HL-60/S4 (cell line): ENCODE results near the gene PVALB.

ENCODE experiments used
- in situ Hi-C: fragments of 300-500 bp; cut with MboI; formaldehyde crosslinking; loops from 2 replicates; pipeline ENCODE4 v1.14.3; 2022; ENCODE audit warnings: low sequenced_read_pairs

Gene PVALB, protein sequence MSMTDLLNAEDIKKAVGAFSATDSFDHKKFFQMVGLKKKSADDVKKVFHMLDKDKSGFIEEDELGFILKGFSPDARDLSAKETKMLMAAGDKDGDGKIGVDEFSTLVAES

DNA sequence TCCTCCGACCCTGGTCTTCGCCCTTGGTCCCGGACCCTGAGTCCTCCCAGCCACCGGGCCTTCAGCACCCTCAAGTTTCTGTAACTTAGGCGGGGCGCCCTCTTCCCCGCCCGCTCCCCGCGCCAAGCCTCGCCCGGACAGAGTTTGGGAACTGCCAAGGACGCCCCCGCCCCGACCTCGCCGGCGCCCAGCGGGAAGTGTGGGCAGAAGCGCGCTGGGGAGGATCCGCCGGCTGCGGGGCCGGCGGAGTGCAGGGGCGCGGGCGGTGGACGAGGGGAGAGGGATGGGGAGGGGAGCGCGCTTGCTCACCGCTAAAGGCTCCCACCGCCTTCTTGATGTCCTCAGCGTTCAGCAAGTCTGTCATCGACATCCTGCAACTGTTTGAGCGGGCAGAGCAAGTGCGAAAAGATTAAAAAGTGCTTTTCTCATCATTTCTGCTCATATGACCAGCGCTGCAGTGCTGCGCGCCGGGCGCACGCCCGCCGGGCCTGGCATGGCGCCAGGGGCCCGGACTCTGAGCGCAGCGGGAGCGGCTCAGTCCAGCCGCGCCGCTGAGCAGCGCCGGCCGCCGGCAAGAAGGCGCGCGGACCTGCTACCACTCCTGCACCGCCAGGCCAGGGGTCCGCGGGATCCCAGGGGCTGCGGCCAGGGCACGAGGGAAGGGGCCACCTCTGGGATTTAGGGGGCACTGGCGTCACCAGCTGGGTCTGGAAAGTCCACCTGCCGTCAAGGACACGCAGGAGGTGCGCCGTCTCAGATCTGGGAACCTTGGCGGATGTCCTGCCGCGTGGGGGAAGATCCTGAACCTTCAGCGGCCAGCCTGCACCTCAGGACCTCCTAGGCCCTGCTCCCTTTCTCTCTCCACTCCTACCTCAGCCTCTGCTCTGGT lies at the start of gene PVALB:
PVALB (minus strand) TSS at position 400 of the 889 bp plus-strand sequence; CDS start at position 370, 30 bp downstream.
- in situ Hi-C loops, result no loop called here

DNA sequence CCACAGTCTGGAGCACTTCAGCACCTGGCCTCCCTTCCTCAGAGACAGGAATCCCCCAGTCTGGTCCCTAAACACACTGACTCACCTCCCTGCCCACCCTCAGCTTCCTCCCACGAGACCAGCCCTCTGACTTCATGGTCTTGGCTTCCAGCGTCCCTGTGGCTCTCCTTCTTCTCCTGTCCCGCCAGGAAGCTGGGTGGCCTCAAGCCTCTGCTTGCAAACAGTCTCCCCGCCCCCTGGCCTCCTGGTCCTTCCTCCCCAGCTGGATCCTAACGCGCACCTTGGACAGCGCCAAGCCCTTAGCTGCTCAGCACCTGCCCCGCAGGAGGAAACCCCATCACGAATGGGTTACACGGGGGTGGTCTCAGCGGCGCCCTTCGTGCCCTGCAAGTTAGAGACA lies 48.5 kb upstream of the PVALB start:
- in situ Hi-C loops, result loop anchor here (10.0 kb wide), 1 partner anchor 109 kb away; no protein-coding TSS in a partner anchor

DNA sequence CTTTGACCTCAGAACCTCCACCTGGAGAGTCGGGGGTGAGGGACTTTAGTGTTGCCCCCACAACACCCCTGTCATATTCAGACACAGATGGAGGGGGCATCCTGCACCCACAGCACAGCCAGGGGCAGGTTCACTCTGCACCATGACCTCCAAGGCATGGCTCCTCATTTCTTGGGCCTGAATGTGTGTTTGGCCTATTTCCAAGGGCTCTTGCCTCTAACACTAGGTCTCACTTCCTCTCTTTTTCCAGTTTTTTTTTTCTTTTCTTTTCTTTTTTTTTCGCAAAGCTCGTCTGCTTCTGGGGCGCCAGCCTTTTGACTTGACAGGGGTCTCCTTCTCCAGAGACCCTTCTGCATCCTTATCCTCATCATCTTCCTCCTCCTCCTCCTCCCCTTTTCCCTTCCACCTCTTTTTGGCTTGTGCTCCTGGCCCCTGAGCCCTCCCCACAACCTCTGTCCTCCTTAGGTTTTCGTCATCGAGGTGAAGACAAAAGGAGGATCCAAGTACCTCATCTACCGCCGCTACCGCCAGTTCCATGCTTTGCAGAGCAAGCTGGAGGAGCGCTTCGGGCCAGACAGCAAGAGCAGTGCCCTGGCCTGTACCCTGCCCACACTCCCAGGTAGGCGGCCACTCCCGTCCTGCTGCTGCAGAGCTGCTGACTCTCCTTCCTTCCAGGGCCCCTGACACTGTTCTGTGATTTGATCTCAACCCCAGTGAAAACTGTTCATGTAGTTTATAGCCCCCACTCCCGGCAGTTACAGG lies 47.8 kb upstream of the PVALB start:
- in situ Hi-C loops, result loop anchor here (10.0 kb wide), 1 partner anchor 110 kb away; no protein-coding TSS in a partner anchor

DNA sequence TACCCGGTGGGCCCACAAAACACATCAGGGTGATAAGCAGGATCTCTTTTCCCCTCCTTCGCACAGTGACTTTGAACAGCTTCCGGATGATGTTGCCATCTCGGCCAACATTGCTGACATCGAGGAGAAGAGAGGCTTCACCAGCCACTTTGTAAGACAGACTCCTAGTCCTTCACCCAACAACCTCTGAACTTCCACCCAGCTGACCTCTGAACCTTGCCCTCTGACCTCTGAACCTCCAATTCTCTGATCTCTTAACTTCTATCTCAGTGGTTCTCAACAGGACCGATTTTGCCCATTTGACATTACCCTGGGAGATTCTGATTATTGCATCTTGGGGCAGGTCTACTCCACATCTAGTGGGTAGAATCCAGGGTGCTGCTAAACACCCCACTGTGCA lies 47.1 kb upstream of the PVALB start:
- in situ Hi-C loops, result loop anchor here (10.0 kb wide), 1 partner anchor 111 kb away; no protein-coding TSS in a partner anchor

DNA sequence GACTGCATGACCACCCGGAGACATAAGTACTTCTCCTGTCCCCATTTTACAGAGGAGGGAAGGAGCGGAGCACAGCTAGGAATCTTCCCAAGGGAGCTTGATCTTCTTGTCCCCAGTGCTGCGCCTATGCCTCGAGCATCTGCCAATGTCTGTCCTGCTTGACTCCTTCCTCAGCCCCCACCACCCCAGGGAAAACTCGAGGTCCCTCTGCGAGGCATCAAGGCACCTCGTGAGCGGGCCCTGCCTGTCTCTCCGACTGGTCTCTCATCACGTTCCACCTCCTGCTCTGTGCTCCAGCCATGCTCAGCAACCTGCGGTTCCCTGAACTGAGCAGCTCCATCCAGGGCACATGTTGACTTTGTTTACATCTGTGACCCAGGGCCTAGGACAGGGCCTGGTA lies 46.4 kb upstream of the PVALB start:
- in situ Hi-C loops, result loop anchor here (10.0 kb wide), 1 partner anchor 112 kb away; no protein-coding TSS in a partner anchor

DNA sequence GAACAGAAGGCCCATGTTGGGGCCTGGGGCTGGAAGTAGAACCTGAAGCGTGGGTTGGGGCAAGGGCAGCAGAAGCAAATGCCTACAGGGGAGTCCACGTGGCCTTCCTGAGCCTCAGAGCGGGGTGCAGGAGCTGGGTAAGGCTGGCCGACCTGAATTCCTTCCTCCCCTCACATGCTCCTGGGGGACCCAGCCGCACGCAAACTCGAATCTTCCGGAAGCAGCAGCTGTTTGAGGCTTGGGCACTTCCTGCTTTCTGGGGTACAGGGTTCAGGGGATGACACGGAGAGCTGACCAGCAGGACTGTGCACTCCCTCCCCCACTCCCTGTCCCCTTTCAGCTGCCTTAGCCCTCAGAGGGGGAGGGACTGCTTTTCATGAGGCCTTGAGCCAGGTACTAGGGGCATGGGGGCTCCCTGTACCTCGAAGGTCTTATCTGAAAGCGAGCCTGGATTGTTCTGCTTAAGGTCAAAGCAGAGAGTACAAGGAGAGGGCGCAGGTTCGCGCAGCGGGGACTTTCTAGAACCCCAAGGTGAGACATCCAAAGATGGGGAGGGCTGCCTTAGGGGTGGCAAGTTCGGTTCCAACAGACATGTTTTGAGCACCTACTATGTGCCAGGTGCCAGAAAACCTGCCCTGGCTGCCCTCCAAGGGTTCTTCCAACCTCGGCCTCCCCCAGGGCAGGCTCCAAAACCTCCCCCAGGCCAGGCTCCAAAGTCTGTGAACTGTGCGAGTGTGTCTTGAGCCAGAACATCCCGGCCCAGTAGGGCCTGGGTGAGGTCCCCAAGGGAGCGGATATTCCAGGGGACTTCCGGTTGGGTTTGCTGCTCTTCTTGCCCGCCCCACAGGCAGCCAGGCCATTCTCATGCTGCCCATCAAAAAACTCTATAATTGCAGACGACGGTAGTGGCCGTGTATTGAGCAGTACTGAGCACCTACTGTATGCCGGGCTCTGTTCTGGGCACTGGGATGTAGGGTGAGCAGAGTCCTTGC lies 45.7 kb upstream of the PVALB start:
- in situ Hi-C loops, result loop anchor here (10.0 kb wide), 1 partner anchor 112 kb away; no protein-coding TSS in a partner anchor

DNA sequence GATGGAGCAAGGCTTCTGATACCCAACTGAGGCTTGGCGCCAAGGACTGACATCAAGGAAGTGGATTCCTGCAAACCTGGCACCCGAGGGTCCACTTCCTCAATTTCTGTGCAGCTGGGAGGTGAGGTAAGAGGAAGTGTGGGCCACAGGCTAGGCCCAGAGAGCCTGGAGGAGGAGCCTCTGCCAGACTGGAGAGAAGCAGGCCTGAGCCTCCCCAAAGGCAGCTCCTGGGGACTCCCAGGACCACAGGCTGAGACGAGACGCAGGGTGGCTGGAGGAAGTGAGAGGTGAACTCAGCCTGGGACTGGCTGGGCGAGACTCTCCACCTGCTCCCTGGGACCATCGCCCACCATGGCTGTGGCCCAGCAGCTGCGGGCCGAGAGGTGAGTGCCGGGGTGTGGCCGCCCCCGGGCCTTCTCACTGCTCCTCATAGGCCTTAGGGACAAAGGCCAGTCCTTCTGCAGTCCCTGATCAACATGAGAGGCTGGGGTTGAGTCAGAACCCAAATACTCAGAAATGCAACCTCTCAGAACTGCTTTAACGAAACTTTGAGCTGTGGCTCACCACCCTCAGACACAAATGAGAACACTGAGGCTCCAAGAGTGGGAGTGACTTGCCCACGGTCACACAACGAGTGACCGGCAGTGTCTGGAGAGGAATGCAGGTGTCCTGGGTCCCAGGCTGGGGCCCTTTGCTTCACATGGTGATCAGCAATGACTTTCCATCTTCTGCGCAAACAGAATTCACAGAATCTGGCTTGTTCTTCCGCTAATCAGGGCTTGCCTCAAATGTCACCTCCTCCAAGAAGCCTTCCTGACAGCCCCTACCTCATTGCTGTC lies 44.2 kb upstream of the PVALB start, which contains the start of gene NCF4:
NCF4 (plus strand) TSS at position 186 of the 839 bp plus-strand sequence; CDS start at position 352, 166 bp downstream.
- in situ Hi-C loops, result loop anchor here (10.0 kb wide), 1 partner anchor 114 kb away; no protein-coding TSS in a partner anchor

DNA sequence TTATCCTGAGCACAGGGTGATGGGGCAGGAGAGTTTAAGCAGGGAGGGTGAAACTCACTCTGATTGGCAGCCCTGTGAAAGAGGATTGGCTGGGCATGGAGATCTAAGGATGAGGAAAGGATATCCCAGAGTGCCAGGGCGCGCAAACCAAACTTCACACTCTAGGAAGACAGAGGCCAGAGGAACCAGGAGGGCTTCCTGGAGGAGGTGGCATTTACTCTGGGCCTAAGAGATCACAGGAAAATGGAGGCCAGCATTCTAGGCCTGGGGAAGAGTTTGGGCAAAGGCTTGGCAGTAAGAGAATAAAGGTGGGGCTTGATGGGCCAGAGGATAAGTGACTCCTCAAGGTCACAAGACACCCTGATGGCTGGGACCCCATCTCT lies 43.6 kb upstream of the PVALB start:
- in situ Hi-C loops, result loop anchor here (10.0 kb wide), 1 partner anchor 114 kb away; no protein-coding TSS in a partner anchor

DNA sequence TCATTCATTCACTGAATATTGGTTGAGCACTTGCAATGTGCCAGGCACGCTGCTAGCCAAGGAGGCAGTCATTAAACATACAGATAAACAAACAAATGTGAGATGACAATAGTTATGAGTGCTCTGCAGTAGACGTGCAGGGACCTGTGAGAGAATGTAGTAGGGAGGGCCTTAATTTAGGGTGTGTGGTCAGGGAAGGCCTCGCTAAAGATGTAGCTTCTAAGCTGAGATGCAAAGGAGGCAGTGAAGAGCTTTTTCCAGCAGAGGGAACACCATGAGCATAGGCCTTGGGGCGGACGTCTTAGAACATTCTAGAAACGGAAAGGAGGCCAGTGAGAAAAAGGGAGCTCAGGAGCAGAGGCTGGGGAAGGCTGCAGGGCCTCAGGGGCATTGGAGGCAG lies 43.2 kb upstream of the PVALB start:
- in situ Hi-C loops, result loop anchor here (10.0 kb wide), 1 partner anchor 115 kb away; no protein-coding TSS in a partner anchor

DNA sequence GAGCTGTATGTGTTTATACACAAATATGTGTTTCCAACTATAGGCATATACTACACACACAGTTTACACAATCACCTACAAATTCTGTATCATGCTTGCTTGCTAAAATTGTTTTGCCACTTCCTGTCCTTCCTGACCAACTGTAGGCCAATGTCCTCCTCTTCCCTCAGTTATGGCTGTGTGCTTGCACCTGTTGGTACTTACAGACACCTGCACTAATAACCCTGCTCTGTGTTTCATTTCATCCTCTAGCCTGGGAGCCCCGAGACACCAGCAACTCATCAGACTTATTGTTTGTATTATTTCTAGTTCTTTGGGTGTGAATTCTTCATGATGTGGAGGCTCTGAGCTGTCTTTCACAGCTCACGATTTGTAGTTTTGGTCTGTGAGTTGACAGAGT lies 42.1 kb upstream of the PVALB start:
- in situ Hi-C loops, result no loop called here

DNA sequence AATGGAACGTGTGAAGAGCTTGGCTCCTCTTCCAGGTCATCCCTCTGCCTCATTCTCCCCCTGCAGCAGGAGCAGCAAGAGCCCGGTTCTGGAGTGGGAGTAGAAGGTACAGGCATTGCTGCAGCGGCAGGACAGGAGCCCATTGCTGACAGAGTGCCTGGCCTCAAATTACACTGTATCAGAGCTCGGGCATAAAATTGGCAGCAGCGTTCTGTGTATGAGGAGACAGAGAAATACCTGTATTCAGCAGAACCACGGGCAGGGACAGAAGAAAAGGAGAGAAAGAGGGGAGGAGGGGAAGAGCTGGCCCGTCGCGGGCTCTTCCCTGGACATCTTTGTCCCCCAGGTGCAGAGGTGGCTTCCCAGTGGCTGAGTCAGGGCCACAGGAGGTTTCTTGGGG lies 41.3 kb upstream of the PVALB start:
- in situ Hi-C loops, result no loop called here

DNA sequence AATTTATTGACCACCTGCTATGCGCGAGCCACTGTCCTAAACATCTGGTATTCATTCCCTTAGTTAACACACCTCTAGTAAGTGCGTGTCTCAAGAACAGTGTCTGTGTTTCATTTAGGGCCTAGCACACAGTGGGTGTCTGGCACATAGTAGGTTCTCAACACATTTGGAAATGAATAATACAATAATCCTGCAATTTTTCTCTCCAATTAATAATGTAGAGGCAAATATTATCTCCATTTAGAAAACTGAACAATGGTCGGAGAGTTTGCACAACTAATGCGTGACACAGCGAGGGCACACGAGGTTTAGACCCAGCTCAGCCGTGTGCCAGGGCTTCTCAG lies 39.9 kb upstream of the PVALB start:
- in situ Hi-C loops, result no loop called here

DNA sequence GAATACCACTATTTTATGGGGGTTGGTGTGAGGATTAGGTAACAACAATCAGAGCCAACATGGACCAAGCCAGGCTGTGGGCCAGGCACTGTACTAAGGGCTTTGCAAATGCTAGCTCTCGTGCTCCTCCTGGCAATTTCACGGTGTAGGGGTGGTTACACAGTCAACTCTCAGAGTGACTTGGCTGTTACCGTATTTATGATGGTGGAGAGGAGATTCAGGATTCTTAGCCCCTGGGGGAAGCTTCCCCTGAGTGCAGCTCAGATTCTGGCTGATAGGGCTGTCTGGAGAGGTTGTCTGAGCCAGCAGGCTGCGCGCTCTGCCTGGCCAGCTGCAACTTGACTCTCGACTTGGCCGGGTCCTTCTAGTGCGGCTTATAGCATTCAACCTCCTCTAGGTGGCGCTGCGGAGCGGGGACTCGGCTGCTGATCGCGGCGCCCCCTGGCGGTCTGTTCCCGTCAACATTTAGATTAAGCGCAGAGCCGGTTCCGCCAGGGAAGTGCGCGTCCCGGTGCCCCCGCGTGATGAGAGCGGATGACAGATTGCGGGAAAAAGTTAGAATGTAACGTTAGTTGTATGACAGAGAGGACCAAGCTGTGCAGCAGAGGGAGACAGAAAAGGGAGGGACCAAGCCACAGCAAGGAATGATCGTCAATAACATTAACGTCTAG lies 39.4 kb upstream of the PVALB start:
- in situ Hi-C loops, result no loop called here

DNA sequence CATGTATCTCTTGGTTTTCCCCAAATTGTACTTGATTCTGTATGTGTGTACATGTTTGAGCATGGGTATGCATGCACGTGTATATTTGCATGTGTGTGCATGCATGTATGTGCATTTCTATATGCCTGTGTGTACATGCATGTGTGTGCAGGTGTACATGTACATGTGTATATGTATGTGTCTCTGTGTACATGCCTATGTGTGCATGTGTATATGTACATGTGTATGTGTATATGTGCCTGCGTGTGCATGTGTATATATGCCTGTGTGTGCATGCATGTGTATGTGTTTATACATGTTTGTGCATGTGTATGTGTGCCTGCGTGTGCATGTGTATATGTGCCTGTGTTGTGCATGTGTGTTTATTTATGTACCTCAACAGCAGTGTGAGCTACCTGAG lies 38.6 kb upstream of the PVALB start:
- in situ Hi-C loops, result no loop called here

DNA sequence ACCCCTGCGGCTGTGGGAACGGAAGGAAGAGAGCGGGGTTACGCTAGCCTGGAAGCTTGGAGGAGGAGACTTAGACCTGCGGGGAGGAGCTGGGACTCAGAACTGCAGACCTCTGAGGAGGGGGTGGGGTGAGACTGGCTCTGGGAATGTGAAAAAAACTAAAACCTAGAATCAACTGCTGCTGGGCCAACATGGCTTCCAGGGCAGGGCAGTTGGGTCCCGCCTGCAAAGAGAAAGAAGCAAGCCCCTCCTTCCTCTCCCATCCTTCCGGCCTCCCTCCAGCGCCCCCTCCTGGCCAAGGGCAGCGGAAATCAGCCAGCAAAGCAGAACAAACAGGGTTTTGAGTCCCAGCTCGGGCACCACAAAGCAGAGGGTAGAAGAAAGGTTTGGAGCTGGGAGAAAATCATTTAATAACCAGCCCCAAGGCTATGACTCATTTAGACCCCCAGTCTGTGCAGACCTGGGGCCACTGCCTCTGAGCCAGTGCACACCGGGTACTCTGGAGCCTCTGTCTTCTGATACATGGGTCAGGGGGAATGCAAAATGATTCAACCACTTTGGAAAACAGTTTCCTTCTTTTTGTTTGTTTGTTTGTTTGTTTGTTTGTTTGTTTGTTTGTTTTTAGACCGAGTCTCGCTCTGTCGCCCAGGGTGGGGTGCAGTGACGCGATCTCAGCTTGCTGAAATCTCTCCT lies 36.7 kb upstream of the PVALB start:
- in situ Hi-C loops, result no loop called here

DNA sequence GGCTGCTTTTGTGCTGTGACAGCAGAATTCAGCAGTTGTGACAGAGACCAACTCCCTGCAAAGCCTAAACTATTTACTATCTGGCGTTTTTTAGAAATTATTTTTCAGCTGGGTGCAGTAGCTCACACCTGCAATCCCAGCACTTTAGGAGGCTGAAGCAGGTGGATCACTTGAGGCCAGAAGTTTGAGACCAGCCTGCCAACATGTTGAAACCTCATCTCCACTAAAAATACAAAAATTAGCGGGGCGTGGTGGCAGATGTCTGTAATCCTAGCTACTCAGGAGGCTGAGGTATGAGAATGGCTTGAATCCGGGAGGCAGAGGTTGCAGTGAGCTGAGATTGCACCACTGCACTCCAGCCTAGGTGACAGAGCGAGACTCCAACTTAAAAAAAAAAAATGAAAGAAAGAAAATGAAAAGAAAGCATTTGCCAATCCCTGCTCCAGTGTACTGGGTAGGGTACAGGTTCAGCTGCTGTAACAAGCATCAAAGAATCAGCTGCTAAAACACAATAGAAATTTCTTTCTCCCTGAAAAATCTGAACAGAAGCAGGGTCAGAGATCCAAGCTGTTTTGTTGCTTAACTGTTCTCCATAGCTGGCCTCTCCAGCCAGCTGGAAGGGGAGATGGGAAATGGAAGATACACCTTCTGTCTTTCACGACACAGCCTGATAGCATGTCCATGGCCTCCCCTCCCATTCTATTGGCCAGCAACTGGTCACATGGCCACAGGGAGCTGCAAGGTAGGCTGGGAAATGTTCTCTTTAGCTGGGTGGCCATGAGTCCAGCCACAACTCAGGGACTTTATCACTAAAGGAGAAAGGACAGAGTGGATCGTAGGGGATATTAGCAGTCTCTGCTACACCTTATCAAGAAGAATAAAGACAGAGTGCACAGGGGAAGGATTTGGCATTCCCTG lies 35.5 kb upstream of the PVALB start:
- in situ Hi-C loops, result no loop called here

DNA sequence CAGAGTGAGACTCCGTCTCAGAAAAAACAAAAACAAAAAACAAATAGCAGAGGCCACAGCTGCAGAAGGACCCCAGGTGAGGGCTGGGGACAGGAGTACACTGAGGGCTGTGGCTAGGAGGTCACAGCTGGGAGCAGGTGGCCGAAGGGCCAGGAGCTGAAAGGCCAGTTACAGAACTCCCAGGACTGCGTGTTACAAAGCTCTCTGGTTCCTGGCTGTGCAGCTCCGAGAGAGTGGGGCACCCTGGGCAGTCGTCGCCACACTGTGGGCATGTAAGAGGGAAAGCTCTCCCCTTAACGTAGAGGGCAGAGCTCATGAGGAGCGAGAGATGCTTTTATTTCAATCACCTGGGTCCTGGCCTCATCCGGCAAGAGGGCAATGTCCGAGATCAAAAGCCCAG lies 33.8 kb upstream of the PVALB start:
- in situ Hi-C loops, result no loop called here
